HCT116 (cell line): Measurements from ENCODE around the gene ARSK. TPM values are rescaled to one million over a fixed set of nuclear protein-coding genes. Genes with fewer than 3 reads are reported as not detected.

Experiments
- ATAC-seq: fragments of 200-7000 bp; cut with Tn5 transposase; 2 replicates; pipeline ENCODE4 v1.9.1; 2020; ENCODE audit warnings: mild to moderate bottlenecking, moderate library complexity
- BruUV-seq: library from RNA; stranded (reverse); fragments of 400-500 nt; replicated peaks from 2 replicates; lab custom pipeline; 2021; lab: Mats Ljungman, UMichigan
- CTCF ChIA-PET: fragments of 300-600 bp; sonication (Branson Sonifier 250); formaldehyde crosslinking; loops from one replicate; lab custom pipeline; 2021; ENCODE audit warnings: antibody characterized with exemption; lab: Charles Lee
- POLR2A ChIA-PET: fragments of 300-600, 350-600 bp; sonication (Branson Sonifier 250); formaldehyde crosslinking; loops from one replicate; lab custom pipeline; 2021; ENCODE audit warnings: antibody characterized with exemption; lab: Charles Lee
- RAD21 ChIA-PET, 2 experiments: fragments of 300-600 bp; sonication (Branson Sonifier 250); formaldehyde crosslinking; loops; one replicate each; lab custom pipeline; 2023; ENCODE audit warnings: low total read pairs in 2 of 2; ENCODE audit not compliant: uncharacterized antibody in 2 of 2, unreplicated experiment in 2 of 2, low non-redundant PET in 1 of 2; lab: Charles Lee
- DNase-seq: peaks from one replicate; pipeline ENCODE4 v3.0.0-alpha.2; 2010; ENCODE audit warnings: low read depth, low spot score
- H2AFZ ChIP-seq: fragments of 200-600 bp; shearing (Covaris generic), sonication (generic); 2 replicates; pipeline ENCODE4 v1.6.1; 2017; ENCODE audit warnings: low read depth, mixed run types, mixed read lengths, antibody characterized with exemption, low read length; ENCODE audit not compliant: poor library complexity, severe bottlenecking
- H3K27ac ChIP-seq: 2 replicates; pipeline ENCODE4 v1.5.1; 2012; ENCODE audit warnings: low read depth, low read length
- H3K27me3 ChIP-seq: fragments of 200-600 bp; sonication (generic); 2 replicates; pipeline ENCODE4 v1.6.1; 2016; ENCODE audit warnings: mixed run types, low read length, mixed read lengths; ENCODE audit not compliant: insufficient read depth
- H3K36me3 ChIP-seq, 2 experiments: fragments of 200-500 bp in 1 of 2; fragments of 200-600 bp in 1 of 2; sonication (Bioruptor generic) in 1 of 2; sonication (generic) in 1 of 2; 2 replicates each; pipeline versions ENCODE4 v1.5.1 to v1.6.1; 2014 to 2016; ENCODE audit warnings: low read length in 2 of 2, inconsistent platforms in 1 of 2, mixed read lengths in 1 of 2, mixed run types in 1 of 2; ENCODE audit not compliant: insufficient read depth in 2 of 2, control insufficient read depth in 1 of 2
- H3K4me1 ChIP-seq, 2 experiments: fragments of 200-600 bp in 1 of 2; sonication (generic) in 1 of 2; 2 replicates each; pipeline versions ENCODE4 v1.5.1 to v1.6.1; 2012 to 2017; ENCODE audit warnings: low read length in 2 of 2, inconsistent platforms in 1 of 2, mild to moderate bottlenecking in 1 of 2, mixed read lengths in 1 of 2, mixed run types in 1 of 2, moderate library complexity in 1 of 2; ENCODE audit not compliant: insufficient read depth in 2 of 2, control insufficient read depth in 1 of 2
- H3K4me2 ChIP-seq: fragments of 200-600 bp; sonication (generic); 2 replicates; pipeline ENCODE4 v1.6.1; 2017; ENCODE audit warnings: mixed run types, low read length, mixed read lengths
- H3K4me3 ChIP-seq, 2 experiments: fragments of 200-600 bp in 1 of 2; sonication (generic) in 1 of 2; replicated peaks in 1 of 2; 2 replicates each; pipeline ENCODE4 v1.5.1; 2011 to 2016; ENCODE audit warnings: low read length in 2 of 2, control low read depth in 1 of 2, low read depth in 1 of 2, mild to moderate bottlenecking in 1 of 2, mixed read lengths in 1 of 2, mixed run types in 1 of 2
- H3K79me2 ChIP-seq: fragments of 200-600 bp; sonication (generic); 2 replicates; pipeline ENCODE4 v1.6.1; 2017; ENCODE audit warnings: mild to moderate bottlenecking, mixed run types, low read length, moderate library complexity, mixed read lengths; ENCODE audit not compliant: insufficient read depth
- H3K9ac ChIP-seq: fragments of 200-600 bp; sonication (generic); 2 replicates; pipeline ENCODE4 v1.6.1; 2016; ENCODE audit warnings: low read length, mixed read lengths
- H3K9me2 ChIP-seq: fragments of 200-600 bp; sonication (generic), shearing (Covaris generic); 2 replicates; pipeline ENCODE4 v1.6.1; 2017; ENCODE audit warnings: mixed run types, mild to moderate bottlenecking, moderate library complexity; ENCODE audit not compliant: insufficient read depth
- H3K9me3 ChIP-seq, 2 experiments: fragments of 200-500 bp in 1 of 2; fragments of 200-600 bp in 1 of 2; sonication (Bioruptor generic) in 1 of 2; sonication (generic) in 1 of 2; 2 replicates each; pipeline ENCODE4 v1.6.1; 2014 to 2017; ENCODE audit warnings: low read length in 2 of 2, mixed read lengths in 2 of 2, inconsistent platforms in 1 of 2, low read depth in 1 of 2, mild to moderate bottlenecking in 1 of 2, mixed run types in 1 of 2, moderate library complexity in 1 of 2; ENCODE audit not compliant: control insufficient read depth in 1 of 2, insufficient read depth in 1 of 2
- H4K20me1 ChIP-seq: fragments of 200-600 bp; sonication (generic), shearing (Covaris generic); 2 replicates; pipeline ENCODE4 v1.6.1; 2017; ENCODE audit warnings: mixed run types, mild to moderate bottlenecking, moderate library complexity; ENCODE audit not compliant: insufficient read depth
- CBX3 ChIP-seq: IDR thresholded peaks from 2 replicates; pipeline ENCODE4 v1.6.1; 2012; ENCODE audit warnings: low read depth
- CEBPB ChIP-seq: IDR thresholded peaks from 2 replicates; pipeline ENCODE4 v1.6.1; 2012; ENCODE audit warnings: low read depth
- ELF1 ChIP-seq: IDR thresholded peaks from 2 replicates; pipeline ENCODE4 v1.6.1; 2012; ENCODE audit warnings: low read depth, borderline replicate concordance
- EZH2 ChIP-seq: fragments of 200-600 bp; sonication (generic); IDR thresholded peaks from 2 replicates; pipeline ENCODE4 v1.6.1; 2017; ENCODE audit warnings: antibody characterized with exemption, mixed run types
- EZH2phosphoT487 ChIP-seq: fragments of 200-600 bp; IDR thresholded peaks from 2 replicates; pipeline ENCODE4 v1.6.1; 2018; ENCODE audit warnings: antibody characterized with exemption, borderline replicate concordance
- FOSL1 ChIP-seq: IDR thresholded peaks from 2 replicates; pipeline ENCODE4 v1.6.1; 2012; ENCODE audit warnings: low read depth
- POLR2A ChIP-seq: IDR thresholded peaks from 2 replicates; pipeline ENCODE4 v1.7.0; 2011; ENCODE audit warnings: borderline replicate concordance; ENCODE audit not compliant: insufficient read depth, insufficient read length; ENCODE audit errors: extremely low read depth
- RAD21 ChIP-seq: IDR thresholded peaks from 2 replicates; pipeline ENCODE4 v1.6.1; 2012; ENCODE audit warnings: low read depth, mild to moderate bottlenecking
- SIN3A ChIP-seq: IDR thresholded peaks from 2 replicates; pipeline ENCODE4 v1.6.1; 2012; ENCODE audit warnings: low read depth
- SP1 ChIP-seq: IDR thresholded peaks from 2 replicates; pipeline ENCODE4 v1.6.1; 2012; ENCODE audit warnings: low read depth
- SRF ChIP-seq: IDR thresholded peaks from 2 replicates; pipeline ENCODE4 v1.6.1; 2012; ENCODE audit warnings: low read depth
- TCF7L2 ChIP-seq: IDR thresholded peaks from 2 replicates; pipeline ENCODE4 v1.7.0; 2011; ENCODE audit warnings: borderline replicate concordance, inconsistent platforms; ENCODE audit not compliant: insufficient read depth, insufficient read length; ENCODE audit errors: extremely low read depth
- ZFX ChIP-seq: fragments of 450-650 bp; IDR thresholded peaks from 2 replicates; pipeline ENCODE4 v1.6.1; 2017
- ZNF274 ChIP-seq: fragments of 200-500 bp; sonication (Bioruptor generic); IDR thresholded peaks from 2 replicates; pipeline ENCODE4 v1.6.1; 2014; ENCODE audit warnings: mild to moderate bottlenecking, low read depth, low read length, inconsistent platforms
- intact Hi-C: fragments of 100-400 bp; cut with micrococcal nuclease; formaldehyde crosslinking; loops from 2 replicates; pipeline ENCODE4 v1.10.0; 2022
- total RNA-seq: library from RNA; stranded (reverse); gene quantifications from one replicate; pipeline ENCODE4 v1.2.1, GENCODE V29; 2021; ENCODE audit not compliant: unreplicated experiment
- TF ChIP-seq, protein P1 (sequence below), 3 experiments: fragments of 200-600 bp in 1 of 3; sonication (generic) in 1 of 3; IDR thresholded peaks in 2 of 3; conservative IDR thresholded peaks in 1 of 3; 2 replicates each; pipeline ENCODE4 v1.5.1; 2012 to 2017; ENCODE audit warnings: low read depth in 2 of 3, low read length in 2 of 3, antibody characterized with exemption in 1 of 3, borderline replicate concordance in 1 of 3, control low read depth in 1 of 3, mild to moderate bottlenecking in 1 of 3, mixed read lengths in 1 of 3, mixed run types in 1 of 3, moderate library complexity in 1 of 3; ENCODE audit not compliant: insufficient read depth in 1 of 3
- TF ChIP-seq, protein P2 (sequence below): IDR thresholded peaks from 2 replicates; pipeline ENCODE4 v1.6.1; 2012
- TF ChIP-seq, protein P3 (sequence below): IDR thresholded peaks from 2 replicates; pipeline ENCODE4 v1.6.1; 2012; ENCODE audit warnings: low read depth
- TF ChIP-seq, protein P4 (sequence below): IDR thresholded peaks from 2 replicates; pipeline ENCODE4 v1.6.1; 2012

Gene ARSK
- total RNA-seq, 1 experiment from 2014 or later = 4.6 TPM

DNA sequence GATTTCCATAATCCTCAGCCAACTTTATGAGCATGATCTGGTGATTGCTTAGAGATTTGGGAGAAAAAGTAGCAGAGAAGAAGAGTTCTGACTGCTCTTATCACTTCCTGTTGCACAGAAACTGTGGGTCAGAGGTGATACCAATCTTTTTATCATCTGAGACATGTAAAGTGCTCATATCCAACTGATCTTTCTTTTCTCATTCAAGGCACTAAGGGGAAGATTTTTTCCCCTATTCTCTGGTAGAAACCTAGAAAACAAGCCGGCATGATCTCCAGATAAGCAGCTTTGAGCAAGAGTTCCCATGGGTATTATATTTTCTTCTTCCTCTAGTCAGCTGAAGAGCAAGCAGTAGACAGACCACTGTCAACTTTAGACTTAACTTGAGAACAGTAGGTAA, 36.0 kb downstream of the ARSK start:
- Histone ChIP-seq H3K4me1 (peaks cover 0 to 20% of the 10 kb centered on the region in 2 experiments; a peak in 2 of 4 replicates), H3K4me2 (peak overlapping the region; percentile 17), H3K9ac (no peak overlapping the region), H3K79me2 (no peaks in the 10 kb centered on the region), H4K20me1 (no peaks in the 10 kb centered on the region), H3K9me3 (no peaks in the 10 kb centered on the region), H2AFZ (no peak overlapping the region), H3K27me3 (no peaks in the 10 kb centered on the region), H3K4me3 (no peak overlapping the region), H3K27ac (no peak overlapping the region), H3K36me3 (no peaks in the 10 kb centered on the region), H3K9me2 (no peaks in the 10 kb centered on the region)
- CTCF ChIA-PET = no interaction called here
- RAD21 ChIA-PET = no interaction called here
- DNase-seq = no peak
- TF ChIP-seq CBX3 (no peak), EZH2phosphoT487 (no peak), SIN3A (no peak), EZH2 (no peak), ELF1 (no peak), ZNF274 (no peak), TCF7L2 (no peak), FOSL1 (no peak), POLR2A (no peak), RAD21 (no peak), ZFX (no peak), CEBPB (no peak), SP1 (no peak), SRF (no peak)
- TF ChIP-seq, protein P1, sequence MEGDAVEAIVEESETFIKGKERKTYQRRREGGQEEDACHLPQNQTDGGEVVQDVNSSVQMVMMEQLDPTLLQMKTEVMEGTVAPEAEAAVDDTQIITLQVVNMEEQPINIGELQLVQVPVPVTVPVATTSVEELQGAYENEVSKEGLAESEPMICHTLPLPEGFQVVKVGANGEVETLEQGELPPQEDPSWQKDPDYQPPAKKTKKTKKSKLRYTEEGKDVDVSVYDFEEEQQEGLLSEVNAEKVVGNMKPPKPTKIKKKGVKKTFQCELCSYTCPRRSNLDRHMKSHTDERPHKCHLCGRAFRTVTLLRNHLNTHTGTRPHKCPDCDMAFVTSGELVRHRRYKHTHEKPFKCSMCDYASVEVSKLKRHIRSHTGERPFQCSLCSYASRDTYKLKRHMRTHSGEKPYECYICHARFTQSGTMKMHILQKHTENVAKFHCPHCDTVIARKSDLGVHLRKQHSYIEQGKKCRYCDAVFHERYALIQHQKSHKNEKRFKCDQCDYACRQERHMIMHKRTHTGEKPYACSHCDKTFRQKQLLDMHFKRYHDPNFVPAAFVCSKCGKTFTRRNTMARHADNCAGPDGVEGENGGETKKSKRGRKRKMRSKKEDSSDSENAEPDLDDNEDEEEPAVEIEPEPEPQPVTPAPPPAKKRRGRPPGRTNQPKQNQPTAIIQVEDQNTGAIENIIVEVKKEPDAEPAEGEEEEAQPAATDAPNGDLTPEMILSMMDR (IDR thresholded peaks at IDR 0.05 in 2 of 3, conservative IDR thresholded peaks at IDR 0.05 in 1 of 3; ENCODE audit: borderline replicate concordance in 1 of 3, insufficient read depth in 1 of 3, low read depth in 2 of 3, low read length in 2 of 3) = no peak
- TF ChIP-seq, protein P2, sequence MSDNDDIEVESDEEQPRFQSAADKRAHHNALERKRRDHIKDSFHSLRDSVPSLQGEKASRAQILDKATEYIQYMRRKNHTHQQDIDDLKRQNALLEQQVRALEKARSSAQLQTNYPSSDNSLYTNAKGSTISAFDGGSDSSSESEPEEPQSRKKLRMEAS = no peak
- TF ChIP-seq, protein P3, sequence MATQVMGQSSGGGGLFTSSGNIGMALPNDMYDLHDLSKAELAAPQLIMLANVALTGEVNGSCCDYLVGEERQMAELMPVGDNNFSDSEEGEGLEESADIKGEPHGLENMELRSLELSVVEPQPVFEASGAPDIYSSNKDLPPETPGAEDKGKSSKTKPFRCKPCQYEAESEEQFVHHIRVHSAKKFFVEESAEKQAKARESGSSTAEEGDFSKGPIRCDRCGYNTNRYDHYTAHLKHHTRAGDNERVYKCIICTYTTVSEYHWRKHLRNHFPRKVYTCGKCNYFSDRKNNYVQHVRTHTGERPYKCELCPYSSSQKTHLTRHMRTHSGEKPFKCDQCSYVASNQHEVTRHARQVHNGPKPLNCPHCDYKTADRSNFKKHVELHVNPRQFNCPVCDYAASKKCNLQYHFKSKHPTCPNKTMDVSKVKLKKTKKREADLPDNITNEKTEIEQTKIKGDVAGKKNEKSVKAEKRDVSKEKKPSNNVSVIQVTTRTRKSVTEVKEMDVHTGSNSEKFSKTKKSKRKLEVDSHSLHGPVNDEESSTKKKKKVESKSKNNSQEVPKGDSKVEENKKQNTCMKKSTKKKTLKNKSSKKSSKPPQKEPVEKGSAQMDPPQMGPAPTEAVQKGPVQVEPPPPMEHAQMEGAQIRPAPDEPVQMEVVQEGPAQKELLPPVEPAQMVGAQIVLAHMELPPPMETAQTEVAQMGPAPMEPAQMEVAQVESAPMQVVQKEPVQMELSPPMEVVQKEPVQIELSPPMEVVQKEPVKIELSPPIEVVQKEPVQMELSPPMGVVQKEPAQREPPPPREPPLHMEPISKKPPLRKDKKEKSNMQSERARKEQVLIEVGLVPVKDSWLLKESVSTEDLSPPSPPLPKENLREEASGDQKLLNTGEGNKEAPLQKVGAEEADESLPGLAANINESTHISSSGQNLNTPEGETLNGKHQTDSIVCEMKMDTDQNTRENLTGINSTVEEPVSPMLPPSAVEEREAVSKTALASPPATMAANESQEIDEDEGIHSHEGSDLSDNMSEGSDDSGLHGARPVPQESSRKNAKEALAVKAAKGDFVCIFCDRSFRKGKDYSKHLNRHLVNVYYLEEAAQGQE = no peak
- TF ChIP-seq, protein P4, sequence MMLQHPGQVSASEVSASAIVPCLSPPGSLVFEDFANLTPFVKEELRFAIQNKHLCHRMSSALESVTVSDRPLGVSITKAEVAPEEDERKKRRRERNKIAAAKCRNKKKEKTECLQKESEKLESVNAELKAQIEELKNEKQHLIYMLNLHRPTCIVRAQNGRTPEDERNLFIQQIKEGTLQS = no peak
- no peak for ATAC-seq
- no TSS peak for BruUV-seq
- POLR2A ChIA-PET = no interaction called here
- intact Hi-C loops = no loop called here
